Posterior vena cava (tissue), 2 donors: ENCODE results near the gene GHR. TPM values are rescaled to one million over a fixed set of nuclear protein-coding genes. Genes with fewer than 3 reads are reported as not detected.

ENCODE experiments used
- DNase-seq: peaks from one replicate; pipeline ENCODE4 v3.0.0-alpha.2; 2020; ENCODE audit warnings: low spot score
- intact Hi-C, 2 donors: fragments of 100-400 bp; cut with DNase I; formaldehyde crosslinking; loops; one replicate each; pipeline versions ENCODE4 v1.14.1 to v1.14.2; 2022 to 2023
- total RNA-seq, 2 donors: library from RNA; stranded (reverse); fragmentation: NEBNext Ultra II Directional; extraction: Animal tissue kit (Norgen Biotek cat#: 25700); gene quantifications; one replicate each; pipeline ENCODE4 v1.2.1, GENCODE V29; 2021
- donor health status: DM: yes; HTN: yes; CAD: no.
- donor health status: DM: yes; HTN: yes; CAD: no.

Gene GHR
- total RNA-seq, 2 donors from 2014 or later = 11.4 TPM

DNA sequence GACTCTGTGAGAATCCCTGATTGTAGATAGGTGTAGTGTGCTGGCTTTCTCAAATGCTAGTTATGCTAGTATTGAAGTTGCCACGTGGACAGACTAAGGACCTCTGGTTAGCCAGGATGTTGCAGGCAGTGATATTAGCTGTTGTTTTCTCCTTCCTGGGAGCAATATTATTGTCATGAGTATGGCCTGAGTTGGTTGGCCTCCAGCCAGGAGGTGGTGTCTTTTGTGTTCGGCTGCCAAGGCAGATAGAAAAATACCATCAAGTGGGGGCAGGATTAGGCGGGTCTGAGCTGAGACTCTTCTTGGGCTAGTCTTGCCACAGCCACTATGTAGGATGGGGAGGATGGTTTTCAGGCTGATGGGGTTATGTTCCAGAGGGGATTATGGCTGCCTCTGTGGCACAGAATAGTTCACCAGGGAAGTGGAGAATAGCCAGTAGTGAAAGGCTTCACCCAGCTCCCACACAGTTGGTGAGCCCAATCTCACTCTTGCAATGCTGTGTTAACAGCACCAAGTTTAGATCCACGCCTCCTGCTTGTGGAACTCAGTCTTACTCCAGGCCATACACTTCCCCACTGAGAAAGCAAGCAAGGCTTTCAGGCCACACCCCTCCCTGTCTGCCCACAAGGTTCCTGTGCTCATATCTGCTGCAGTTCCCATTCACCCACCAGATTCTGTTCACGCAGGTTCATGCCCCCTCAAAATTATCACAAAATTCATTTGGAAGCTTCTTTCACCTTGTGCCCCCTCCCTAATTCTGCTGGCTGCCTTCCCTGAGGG lies 31.2 kb downstream of the GHR start:
- no peak for DNase-seq
- intact Hi-C loops = no loop called here

DNA sequence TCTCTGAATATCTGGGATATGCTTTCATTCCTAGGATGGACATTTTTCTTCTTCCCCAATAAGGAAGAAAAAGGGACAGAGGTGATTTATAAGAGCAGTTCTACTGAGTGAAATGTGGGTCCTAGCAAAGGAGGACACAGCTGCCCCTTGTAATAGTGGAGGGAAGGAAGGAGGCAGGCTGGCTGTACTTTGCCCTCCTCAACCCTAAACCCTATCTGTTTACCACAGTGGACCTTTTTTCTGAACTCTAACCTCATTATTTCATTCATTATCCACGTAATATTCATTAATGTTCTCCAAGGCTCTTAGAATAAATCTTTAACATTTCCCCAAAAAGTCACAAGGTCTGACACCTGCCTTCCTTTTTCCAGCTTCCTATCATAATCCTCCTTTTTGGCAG lies 37.8 kb downstream of the GHR start:
- intact Hi-C loops = no loop called here
- DNase-seq = no peak

DNA sequence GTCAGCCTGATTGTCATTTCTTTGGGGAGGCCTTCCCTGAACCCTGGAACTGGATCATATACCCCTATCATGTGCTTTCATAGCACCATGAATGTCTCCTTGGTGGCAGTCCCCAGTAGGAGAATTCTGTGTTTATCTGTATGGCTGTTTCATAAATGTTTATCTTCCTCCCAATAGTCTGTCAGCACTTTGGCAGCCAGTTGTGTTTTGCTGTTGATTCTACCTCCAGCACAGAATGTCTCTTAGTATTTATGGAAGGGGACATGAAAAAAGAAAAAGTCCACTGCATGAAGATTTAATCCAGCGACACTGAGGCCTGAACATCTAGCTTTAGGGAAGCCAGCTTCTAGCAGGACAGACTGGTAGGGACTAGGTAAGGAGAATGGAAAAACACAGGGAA lies 38.3 kb downstream of the GHR start:
- no peak for DNase-seq
- intact Hi-C loops = no loop called here

DNA sequence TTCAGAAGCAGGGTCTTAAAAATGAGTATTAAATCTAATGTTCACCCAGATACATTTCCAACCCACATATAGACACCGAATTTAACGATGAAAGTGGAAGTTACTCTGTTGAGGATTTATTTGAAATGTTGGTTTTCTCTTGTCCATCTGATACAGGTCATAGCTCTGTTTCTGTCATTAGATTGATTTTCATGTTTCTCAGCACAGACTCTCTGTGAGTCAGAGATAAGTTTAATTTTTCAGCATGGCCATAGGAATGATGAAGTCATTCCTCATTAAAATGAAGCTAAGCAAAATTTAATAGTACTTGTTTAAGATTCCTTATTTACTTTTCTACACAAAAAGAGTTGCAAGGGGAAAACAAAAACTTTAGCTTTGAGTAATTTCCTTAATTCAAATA lies 38.8 kb downstream of the GHR start:
- intact Hi-C loops = no loop called here

DNA sequence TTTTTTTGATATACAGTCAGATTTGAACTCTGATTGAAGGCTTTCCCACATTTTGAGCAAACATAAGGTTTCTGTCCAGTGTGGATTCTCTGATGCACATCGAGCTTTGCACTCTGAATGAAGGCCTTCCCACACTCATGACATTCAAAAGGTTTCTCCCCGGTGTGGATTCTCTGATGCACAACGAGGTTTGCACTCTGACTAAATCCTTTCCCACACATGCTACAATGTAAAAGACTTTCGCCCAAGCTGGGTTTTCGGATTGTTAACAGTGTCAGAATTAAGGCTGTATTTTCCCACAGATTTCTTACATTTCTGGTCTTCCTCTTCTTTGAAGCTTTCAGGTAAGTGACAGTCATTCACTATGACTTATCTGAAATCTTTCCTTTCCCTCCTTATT lies 44.3 kb downstream of the GHR start:
- intact Hi-C loops = no loop called here
- DNase-seq = no peak

More for the DNA sequence above, 38.8 kb downstream of the GHR start:
- DNase-seq = no peak

DNA sequence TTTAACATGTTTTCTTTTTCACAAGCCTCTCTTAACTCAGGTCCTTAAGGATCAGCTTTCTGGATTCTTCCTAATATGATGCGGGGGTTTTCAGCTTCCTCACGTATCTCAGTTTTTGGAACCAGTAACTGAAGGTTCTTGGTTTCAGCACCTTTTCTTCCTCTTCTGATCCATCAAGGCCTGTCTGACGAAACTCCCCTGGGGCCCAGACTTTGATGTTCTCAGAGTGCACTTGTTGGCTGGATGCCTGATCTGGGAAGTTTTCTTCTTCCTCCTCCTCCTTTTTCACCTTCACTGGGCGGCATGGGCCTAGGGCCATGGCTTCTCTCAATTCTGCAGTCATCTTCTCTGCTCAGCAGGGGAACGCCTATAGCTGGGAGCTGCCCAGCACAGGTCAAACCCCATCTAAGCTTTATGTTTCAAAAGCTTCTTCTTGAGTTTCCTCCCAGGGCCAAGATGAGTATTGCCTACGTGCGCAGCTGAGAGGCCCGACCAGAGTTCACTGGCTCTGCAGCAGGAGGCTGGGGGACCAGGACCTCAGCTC lies 44.8 kb downstream of the GHR start:
- DNase-seq = no peak
- intact Hi-C loops = no loop called here

DNA sequence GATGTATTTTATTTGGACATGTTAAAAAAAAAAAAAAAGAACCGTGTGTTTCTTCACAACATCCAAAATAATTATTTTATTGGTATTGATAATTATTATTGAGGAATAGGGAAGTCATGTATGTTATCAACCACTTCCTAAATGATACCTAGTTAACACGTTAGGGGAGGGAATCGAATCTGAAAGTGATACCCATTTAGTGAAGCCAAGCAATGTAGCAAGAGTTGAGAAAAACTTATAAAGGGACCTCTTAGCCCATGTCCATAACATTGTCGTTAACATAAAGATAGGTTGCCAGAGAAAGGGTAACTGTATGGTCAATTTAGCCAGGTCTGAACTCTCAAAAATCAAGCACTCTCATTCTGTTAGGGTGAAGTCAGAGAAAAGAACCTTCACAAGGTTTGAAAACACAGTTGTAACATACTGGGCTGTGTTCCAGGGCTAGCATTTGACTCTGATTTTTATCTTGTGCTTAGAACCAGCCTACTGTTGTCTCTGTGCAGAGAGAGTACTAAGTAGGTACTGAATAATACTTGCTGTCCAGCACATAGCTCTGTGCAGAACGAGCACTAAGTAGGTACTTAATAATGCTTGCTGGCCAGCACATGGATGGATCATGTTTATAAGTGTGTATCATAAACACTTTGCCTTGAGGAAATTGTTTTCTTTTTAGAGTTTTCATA lies 60.4 kb downstream of the GHR start:
- no peak for DNase-seq

DNA sequence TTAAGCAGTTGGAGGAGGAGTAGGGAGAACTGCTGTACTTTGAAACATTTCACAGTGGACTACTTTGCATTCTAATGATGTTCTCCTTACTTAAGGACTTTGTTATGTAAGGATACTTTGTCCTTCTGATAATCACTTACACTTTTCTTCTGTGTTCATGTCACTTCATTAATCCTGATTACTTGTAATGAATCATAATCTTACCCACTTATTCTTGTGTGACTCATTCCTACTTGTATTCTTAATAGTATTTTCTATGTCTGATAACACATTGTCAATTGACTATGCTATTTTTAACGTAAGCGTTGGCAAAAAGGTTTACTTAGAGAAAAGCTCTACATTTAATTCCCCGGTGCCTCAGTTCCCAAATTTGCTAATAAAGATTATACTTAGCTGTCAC lies 63.8 kb downstream of the GHR start:
- intact Hi-C loops = no loop called here

More for the DNA sequence above, 60.4 kb downstream of the GHR start:
- intact Hi-C loops = no loop called here

DNA sequence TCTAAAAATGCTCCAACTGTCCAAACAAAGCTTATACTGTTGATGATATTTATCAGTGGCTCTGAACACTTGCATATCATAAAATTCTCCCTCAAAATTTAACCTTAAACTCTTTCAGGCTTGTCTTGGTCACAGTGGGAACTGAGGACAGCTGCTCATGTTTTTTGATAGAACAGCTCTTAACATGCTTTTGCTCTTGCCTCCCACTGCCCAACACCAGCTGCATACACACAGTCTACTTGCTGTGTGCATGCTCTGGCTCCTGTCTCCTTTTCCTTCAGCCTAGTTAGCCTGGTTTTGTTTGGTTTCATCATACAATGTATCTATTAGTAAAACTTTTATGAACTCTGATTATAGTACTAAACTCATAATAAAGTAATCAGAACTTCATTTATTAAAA lies 64.6 kb downstream of the GHR start:
- no peak for DNase-seq
- intact Hi-C loops = loop anchor here in 1 of 2 donors (2.0 kb wide), 1 partner anchor 37 kb away; no protein-coding TSS in a partner anchor

More for the DNA sequence above, 63.8 kb downstream of the GHR start:
- no peak for DNase-seq

DNA sequence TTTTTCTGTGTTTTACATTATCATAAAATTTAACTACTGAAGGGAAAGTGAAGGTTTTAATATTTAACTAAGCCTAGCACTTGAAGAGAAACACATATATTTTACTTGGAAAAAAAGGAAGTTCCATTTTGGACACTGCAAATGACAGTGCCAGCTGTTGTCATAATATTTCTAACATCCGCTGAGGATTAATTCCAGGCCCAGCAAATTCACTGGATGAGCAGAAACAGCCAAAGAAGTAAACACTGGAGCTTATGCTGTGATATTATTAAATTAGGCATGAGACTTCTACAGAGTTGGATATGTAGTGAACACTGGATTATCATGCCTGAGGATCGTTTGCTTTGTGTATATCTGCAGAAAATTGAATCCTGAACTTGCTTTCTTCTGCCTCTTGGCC lies 67.6 kb downstream of the GHR start:
- intact Hi-C loops = no loop called here
- no peak for DNase-seq

DNA sequence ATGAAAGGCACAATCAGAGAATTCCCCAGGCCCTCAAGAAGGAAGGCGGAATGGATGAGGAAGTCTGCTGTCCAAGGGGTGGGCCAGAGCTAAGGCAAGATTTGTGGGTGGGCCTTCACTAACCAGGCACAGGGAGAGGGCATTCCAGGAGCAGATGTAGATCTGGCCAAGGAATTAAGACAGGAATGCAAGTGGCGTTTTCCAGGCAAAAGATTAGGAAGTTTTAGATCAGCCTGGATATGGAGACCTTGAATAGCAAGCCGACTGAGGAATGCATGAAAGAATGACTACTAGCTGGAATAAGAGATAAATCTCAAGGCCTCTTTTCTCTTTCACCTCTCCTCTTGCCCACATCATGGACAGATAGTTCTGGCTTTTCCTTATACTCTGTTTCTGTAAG lies 68.5 kb downstream of the GHR start:
- DNase-seq = no peak
- intact Hi-C loops = no loop called here

DNA sequence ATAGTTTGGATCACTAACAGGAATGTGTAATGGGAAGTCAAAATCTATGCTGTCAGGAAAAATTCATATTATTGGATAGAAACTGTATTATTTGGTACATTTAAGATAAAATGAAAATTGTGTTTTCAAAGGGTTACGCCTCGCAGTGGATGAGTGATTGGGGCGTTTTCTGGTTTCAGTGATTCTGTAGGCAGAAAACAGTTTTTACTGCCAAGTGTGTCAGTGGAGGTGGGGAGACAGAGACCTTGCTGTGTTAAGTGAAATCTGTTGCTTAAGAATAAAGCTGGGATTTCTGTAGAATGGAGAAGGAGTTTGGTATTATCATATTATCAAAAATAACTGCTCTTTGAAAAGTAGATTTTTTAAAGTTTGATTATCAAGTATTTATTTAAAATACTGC lies 69.7 kb downstream of the GHR start:
- intact Hi-C loops = no loop called here
- DNase-seq = no peak

DNA sequence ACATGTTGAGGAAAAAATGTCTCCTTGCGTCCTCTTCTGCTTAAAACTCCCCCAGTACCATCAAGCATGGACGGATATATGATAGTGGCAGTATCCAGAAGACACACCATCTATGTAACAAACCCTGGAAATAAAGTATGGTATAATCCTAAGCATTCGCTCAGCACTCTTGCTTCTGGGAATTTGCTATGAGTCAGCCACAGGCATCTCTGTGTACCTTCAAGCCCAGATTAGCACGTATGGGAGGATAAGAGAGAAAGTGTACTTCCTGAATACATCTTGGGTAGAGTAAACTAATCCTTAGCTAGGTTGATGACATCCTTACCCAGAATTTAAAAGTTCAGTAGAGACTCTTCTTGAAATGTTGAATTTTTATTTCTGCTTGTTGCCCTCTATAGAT lies 71.2 kb downstream of the GHR start:
- DNase-seq = no peak
- intact Hi-C loops = no loop called here

DNA sequence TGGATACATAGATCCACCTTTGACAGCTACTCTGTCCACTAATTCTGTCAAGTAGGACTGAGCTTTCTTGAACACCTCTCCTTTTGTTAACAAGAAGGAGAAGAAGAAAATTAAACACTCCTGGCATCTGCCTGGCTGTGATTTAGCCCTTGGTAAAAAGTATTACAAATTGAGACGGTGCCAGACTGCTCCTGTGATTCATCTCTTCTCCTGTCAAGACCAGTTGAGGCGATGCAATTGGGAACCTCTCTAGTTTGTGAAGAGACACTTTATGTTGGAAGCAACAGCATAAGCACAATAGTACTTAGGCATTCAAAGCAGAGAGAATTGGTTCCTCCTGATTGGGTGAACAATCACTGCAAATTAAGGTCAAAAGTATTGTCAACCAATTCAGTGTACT lies 72.7 kb downstream of the GHR start:
- intact Hi-C loops = no loop called here
- DNase-seq = no peak

DNA sequence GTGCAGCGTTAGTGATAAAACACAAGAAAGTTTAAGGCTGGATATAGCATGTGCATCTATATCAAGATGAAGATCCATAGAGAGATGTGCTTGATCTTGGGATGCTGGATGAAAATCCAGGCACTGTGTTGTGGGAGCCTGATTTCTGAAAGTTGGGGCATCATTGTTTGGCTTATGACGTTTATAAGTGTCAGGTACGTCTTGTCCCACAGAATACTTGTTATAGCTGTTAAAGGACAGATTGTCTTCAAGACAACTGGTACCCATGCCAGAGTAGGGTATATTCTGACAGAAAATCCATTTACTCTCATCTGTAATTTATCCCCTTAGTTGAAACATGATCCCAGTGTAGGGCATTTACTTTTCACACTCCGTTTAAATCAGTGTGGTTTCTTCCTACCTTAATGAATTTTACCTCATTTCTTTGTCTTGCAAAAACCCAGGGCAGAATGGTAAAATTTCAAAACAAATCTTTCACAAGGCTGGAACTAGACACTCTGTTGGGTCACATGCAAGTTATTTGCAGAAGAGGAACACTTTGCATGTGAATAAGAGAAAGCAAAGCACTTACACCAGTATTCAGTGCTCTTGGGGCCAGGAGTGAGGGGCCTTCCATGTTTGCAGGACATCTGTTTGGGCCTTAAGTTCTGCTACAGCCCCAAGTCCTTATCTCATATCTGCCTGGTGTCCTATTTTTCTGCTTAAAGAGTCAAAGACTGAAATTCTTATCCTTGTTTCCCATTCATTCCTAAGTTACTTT lies 73.3 kb downstream of the GHR start:
- no peak for DNase-seq
- intact Hi-C loops = no loop called here

DNA sequence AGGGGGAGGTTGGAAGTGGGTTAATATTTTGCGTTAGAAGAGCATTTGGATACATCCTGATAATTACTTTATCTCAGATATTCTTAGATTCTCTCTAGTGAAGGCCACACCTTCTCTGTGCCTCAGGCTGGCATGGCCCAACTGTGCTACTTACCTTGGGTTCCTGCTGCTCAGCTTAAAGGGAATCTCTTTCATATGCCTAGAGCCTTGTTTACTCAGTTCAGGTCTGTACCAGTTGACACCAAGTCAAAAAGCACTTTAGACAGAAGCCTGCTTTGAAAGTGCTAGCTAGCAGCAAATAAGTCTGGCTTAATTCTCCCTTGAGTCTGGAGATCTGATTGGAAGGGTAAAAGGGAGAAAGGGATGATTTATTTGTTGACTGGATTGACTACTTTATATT lies 74.8 kb downstream of the GHR start:
- intact Hi-C loops = no loop called here
- DNase-seq = no peak

DNA sequence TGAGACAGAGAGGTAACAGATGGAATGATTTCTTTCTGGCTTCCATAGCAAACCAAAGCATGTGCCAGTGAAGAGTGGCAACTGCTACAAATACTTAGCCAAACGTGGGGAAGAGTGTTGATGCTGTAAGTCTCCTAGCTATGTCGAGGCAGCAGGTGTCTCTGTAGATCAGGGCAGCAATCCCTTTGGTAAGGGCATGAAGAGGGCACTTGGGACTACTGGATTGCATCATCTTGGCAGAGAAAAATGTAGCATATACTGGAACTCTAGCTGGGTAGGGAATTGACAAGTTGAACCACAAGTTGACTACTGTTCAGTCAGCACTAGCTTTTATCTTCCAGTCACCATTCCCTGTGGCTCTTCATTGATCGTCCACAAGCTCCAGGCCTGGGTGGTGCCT lies 75.8 kb downstream of the GHR start:
- intact Hi-C loops = no loop called here
- no peak for DNase-seq

DNA sequence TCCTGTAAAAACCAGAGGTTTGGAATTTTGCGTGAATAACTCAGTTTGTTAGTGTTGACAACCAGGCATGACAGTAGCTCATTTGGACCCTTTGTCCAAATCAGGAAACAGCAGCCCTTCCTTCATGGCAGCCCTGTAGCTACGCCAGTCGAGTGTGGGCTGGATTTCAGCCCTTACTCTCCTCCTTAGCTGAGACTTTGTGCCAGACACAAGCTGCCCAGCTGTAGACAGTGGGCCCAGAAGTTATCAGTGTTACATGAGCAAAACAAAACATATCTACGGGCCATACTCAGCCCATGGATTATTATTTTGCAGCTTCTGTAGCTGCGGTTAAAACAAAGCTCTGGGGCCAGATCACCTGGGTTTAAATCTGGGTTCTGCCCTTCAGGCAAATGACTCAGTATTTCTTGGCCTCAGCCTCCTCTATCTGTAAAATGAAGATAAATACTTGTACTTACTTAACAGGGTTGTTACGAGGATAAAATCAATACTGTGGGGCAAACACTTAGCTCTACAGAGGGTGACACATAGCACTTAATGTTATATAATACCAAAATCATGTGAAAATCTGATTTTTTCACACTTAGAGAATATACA lies 76.9 kb downstream of the GHR start:
- no peak for DNase-seq
- intact Hi-C loops = no loop called here

DNA sequence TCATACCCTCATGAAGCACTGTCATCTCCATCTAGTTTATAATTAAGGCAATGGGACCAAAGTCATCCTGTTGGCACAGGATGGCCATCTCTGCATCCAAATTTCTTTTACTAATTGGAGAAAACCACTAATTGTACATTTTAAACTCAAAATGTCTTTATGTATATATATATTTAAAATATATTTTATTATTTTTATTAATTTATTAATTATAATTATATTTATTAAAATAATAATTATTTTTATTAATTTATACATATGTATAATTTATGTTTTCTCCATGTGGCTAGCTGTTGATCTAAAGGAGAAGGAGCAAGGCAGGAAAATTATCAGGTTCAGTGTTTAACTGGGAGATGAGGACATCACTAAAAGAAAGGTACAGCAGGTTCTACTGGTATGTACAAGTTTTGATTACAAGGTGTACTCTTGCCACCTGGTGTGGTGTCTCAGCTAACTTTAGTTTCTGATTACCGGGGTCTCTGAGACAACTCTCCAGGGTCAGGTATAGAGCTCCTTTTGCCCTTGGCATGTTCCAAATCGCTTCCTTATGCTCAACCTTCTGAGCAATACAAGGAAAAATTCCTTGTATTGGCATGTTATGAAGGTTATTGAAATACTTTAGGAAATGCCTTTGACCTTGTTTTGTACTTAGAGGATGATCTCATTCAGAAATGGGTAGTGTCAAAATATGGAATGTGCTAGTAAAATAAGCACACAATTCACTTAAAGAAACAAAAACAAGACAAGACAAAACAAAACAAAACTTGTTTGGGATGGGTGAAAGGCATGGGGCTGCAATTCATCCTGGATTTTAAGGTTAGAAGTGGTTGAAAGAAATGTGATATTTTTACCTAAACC lies 79.6 kb downstream of the GHR start:
- no peak for DNase-seq
- intact Hi-C loops = no loop called here
